Skeletal muscle tissue (tissue), 5 donors: ENCODE data around the gene STX5. TPM values are rescaled to one million over a fixed set of nuclear protein-coding genes. Genes with fewer than 3 reads are reported as not detected.
A peak's percentile ranks its signal among the peaks of the same experiment; 100 is the strongest.
"Not testable (repeated sequence)": the region's sequence is repeated elsewhere in the genome, so short reads cannot be mapped to it uniquely, and the experiment has no call there.

Source experiments
- H3K27ac ChIP-seq: one replicate; pipeline ENCODE4 v1.7.0; 2013; ENCODE audit warnings: mild to moderate bottlenecking, low read depth, low read length, inconsistent platforms
- H3K27me3 ChIP-seq, 3 donors: one replicate each; pipeline ENCODE4 v1.7.0; 2013; ENCODE audit warnings: low read length in 3 of 3; ENCODE audit not compliant: control insufficient read depth in 3 of 3, insufficient read depth in 3 of 3
- H3K36me3 ChIP-seq, 3 donors: one replicate each; pipeline ENCODE4 v1.7.0; 2013; ENCODE audit warnings: low read length in 3 of 3; ENCODE audit not compliant: control insufficient read depth in 3 of 3, insufficient read depth in 3 of 3
- H3K4me1 ChIP-seq, 3 donors: one replicate each; pipeline ENCODE4 v1.7.0; 2013; ENCODE audit warnings: low read length in 3 of 3, mild to moderate bottlenecking in 3 of 3; ENCODE audit not compliant: control insufficient read depth in 3 of 3, insufficient read depth in 3 of 3
- H3K4me3 ChIP-seq, 3 donors: one replicate each; pipeline ENCODE4 v1.7.0; 2013; ENCODE audit warnings: low read length in 3 of 3
- H3K9ac ChIP-seq, 3 donors: one replicate each; pipeline ENCODE4 v1.7.0; 2013; ENCODE audit warnings: low read length in 3 of 3, mild to moderate bottlenecking in 3 of 3, moderate library complexity in 2 of 3, low read depth in 1 of 3
- H3K9me3 ChIP-seq, 3 donors: one replicate each; pipeline ENCODE4 v1.7.0; 2013; ENCODE audit warnings: low read length in 3 of 3; ENCODE audit not compliant: control insufficient read depth in 3 of 3
- small RNA-seq: library from RNA; depleted of rRNA; stranded (forward); fragments of <200 nt; gene quantifications from one replicate; pipeline ENCODE3, GENCODE V24; 2014
- total RNA-seq: library from RNA; depleted of rRNA; stranded (reverse); fragments of >200 nt; gene quantifications from one replicate; pipeline ENCODE4 v1.2.3, GENCODE V29; 2014
- donor health status: Osteomylitis.

STX5 gene
- total RNA-seq, 1 donor from 2014 or later: 33.9 TPM

- no peaks in the 10 kb centered on the region for H3K9me3 ChIP-seq
- peak overlapping the region; percentile 68 to 93 (median 74) for H3K4me3 ChIP-seq
- no peaks in the 10 kb centered on the region for H3K27me3 ChIP-seq
- H3K27ac ChIP-seq: peak overlapping the region; percentile 95
- peak overlapping the region; percentile 86 to 94 (median 90) for H3K9ac ChIP-seq
- peaks cover 16 to 27% (median 16%) of the 10 kb centered on the region in 3 donors for H3K4me1 ChIP-seq
- H3K36me3 ChIP-seq: peaks cover 15 to 29% (median 23%) of the 10 kb centered on the region in 3 donors
Observed at GRCh38 chr11:62770778-62771143, 61.1 kb downstream of the STX5 start.

DNA sequence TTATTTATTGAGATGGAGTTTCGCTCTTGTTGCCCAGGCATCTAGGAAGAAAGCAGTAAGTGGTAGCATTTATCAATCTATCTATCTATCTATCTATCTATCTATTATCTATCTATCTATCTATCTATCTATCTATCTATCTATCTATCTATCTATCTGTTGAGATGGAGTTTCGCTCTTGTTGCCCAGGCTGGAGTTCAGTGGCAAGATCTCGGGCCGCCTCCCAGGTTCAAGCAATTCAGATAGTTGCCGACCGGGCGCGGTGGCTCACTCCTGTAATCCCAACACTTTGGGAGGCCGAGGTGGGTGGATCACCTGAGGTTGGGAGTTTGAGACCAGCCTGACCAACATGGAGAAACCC, 71.0 kb downstream of the STX5 start:
- H3K9ac ChIP-seq, H3K27me3 ChIP-seq: not testable (repeated sequence)

GRCh38 chr11:62757846-62758788, 73.7 kb downstream of the STX5 start:
- Histone ChIP-seq H3K4me1 (peaks cover 18 to 30% (median 22%) of the 10 kb centered on the region in 3 donors), H3K4me3 (no peak overlapping the region), H3K36me3 (peaks cover 5 to 8% (median 5%) of the 10 kb centered on the region in 3 donors), H3K27me3 (no peaks in the 10 kb centered on the region), H3K9me3 (no peaks in the 10 kb centered on the region), H3K27ac (no peak overlapping the region), H3K9ac (no peak overlapping the region)

More for the DNA sequence above, 71.0 kb downstream of the STX5 start:
- Histone ChIP-seq H3K4me3 (peak overlapping the region; percentile 38 to 97 (median 94)), H3K36me3 (peaks cover 9 to 11% (median 9%) of the 10 kb centered on the region in 3 donors), H3K4me1 (peaks cover 13 to 15% (median 13%) of the 10 kb centered on the region in 3 donors)
- H3K9me3 ChIP-seq, H3K27ac ChIP-seq: not testable (repeated sequence)

Small RNAs within 50 kb of the gene (small RNA-seq; reads per million reads assigned to genes)
- gene MIR6514 (0.49 reads per million, percentile 60 among the genes with 10 or more reads in this experiment), gene RF00099 (not detected), gene RNU6-118P (not detected), gene SNORD22 (not detected), gene SNORD26 (not detected), gene SNORD27 (not detected), gene SNORD28 (not detected), gene SNORD30 (213 reads per million, percentile 97 among the genes with 10 or more reads in this experiment)

Other genes with a start within 250 kb of the STX5 start
- gene TUT1, start 240.5 kb downstream of the STX5 start, total RNA-seq: 4.2 TPM
- gene MTA2, start 230.2 kb downstream of the STX5 start, total RNA-seq: 63.7 TPM
- 7.3 TPM for gene EML3, start 219.3 kb downstream of the STX5 start, total RNA-seq
- gene ROM1, start 218.8 kb downstream of the STX5 start, total RNA-seq: 1.6 TPM
- 8.4 TPM for gene B3GAT3, start 210.1 kb downstream of the STX5 start, total RNA-seq
- 99.7 TPM for gene GANAB, start 185.4 kb downstream of the STX5 start, total RNA-seq
- gene INTS5, start 178.7 kb downstream of the STX5 start, total RNA-seq: 15.1 TPM
- 22.4 TPM for gene C11orf98, start 166.8 kb downstream of the STX5 start, total RNA-seq
- gene CSKMT, start 166.7 kb downstream of the STX5 start, total RNA-seq: 4.7 TPM
- 4.7 TPM for gene UQCC3, start 160.4 kb downstream of the STX5 start, total RNA-seq
- 1.0 TPM for gene LBHD1, start 159.8 kb downstream of the STX5 start, total RNA-seq
- gene UBXN1, start 153.0 kb downstream of the STX5 start, total RNA-seq: 106 TPM
- gene LRRN4CL, start 142.5 kb downstream of the STX5 start, total RNA-seq: 9.9 TPM
- gene BSCL2, start 124.6 kb downstream of the STX5 start, total RNA-seq: 19.8 TPM
- not detected for gene GNG3, start 124.4 kb downstream of the STX5 start, total RNA-seq
- 18.8 TPM for gene HNRNPUL2, start 104.6 kb downstream of the STX5 start, total RNA-seq
- 25.6 TPM for gene TTC9C, start 103.6 kb downstream of the STX5 start, total RNA-seq
- 11.5 TPM for gene ZBTB3, start 77.9 kb downstream of the STX5 start, total RNA-seq
- 50.1 TPM for gene POLR2G, start 70.5 kb downstream of the STX5 start, total RNA-seq
- gene TAF6L, start 60.7 kb downstream of the STX5 start, total RNA-seq: 11.5 TPM
- 16.2 TPM for gene TMEM179B, start 44.6 kb downstream of the STX5 start, total RNA-seq
- 20.9 TPM for gene TMEM223, start 40.0 kb downstream of the STX5 start, total RNA-seq
- 12.5 TPM for gene NXF1, start 26.6 kb downstream of the STX5 start, total RNA-seq
- not detected for gene TEX54, start 790 bp upstream of the STX5 start, total RNA-seq
- 65.8 TPM for gene WDR74, start 7.5 kb upstream of the STX5 start, total RNA-seq
- gene SLC3A2, start 48.8 kb upstream of the STX5 start, total RNA-seq: 56.4 TPM
- gene CHRM1, start 89.3 kb upstream of the STX5 start, total RNA-seq: not detected
- gene SLC22A6, start 152.9 kb upstream of the STX5 start, total RNA-seq: not detected
- gene SLC22A8, start 183.8 kb upstream of the STX5 start, total RNA-seq: not detected